ENCODE results near the gene EBLN2.

EBLN2 gene

DNA sequence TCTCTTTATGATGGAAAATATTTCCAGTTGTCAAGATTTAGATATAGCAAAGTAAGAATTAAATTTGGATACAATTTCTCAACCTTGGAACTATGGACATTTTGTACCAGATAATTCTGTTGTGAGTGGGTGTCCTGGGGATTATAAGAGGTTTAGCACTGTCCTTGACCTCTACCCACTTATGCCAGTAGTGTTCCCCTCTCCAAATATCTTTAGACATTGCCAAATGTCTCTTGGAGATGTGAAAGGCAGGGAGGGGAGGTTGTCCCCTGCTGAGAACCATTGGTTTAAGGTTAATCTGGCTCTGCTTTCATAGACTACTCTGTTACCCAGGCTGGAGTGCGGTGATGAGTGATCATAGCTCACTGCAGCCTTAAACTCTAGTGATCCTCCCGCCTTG, at the start of gene EBLN2:
Gene EBLN2, plus strand, starts transcription at position 244 of the 400 bp plus-strand sequence. CDS start 423 bp downstream, outside the sequence.
- no peak for DNase-seq

DNA sequence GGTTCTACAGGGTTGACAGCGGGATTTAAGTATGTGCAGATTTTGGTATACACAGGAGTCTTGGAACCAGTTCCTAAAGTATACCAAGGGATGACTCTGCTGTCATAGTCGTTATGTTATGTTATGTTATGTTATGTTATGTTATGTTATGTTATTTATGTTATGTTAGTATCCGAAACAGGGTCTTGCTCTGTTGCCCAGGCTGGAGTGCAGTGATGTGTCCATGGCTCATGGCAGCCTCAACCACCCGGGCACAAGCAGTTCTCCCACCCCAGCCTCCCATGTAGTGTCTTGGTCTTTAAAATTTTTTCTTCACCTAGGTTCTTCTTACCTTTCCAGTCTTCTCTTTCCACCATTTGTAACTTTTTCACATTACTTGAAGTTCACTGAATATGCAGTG, 43.2 kb upstream of the EBLN2 start:
- DNase-seq = no peak

DNA sequence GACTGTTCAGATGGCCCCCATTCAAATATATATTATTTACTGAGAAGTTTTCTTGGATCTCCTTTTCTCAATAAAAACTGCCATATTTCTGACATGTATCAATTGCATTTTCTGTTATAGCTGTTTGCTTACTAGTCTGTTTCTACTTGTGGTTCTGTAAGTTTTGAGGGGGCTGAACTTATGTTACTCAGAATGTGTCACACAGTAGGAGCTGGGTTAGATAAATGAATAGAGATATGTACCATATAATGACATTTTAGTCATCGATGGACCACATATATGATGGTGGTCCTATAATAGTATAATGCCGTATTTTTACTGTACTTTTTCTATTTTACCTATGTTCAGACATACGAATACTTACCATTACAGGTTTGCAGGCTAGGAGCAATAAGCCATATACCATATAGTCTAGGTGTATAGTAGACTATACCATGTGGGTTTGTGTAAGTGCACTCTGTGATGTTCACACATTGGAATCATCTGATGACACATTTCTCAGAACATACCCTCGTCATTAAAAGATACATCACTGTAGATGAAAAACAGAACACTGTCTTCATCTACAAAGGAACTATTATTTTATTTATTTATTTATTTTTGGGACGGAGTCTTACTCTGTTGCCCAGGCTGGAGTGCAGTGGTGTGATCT, 42.5 kb upstream of the EBLN2 start:
- DNase-seq = no peak

DNA sequence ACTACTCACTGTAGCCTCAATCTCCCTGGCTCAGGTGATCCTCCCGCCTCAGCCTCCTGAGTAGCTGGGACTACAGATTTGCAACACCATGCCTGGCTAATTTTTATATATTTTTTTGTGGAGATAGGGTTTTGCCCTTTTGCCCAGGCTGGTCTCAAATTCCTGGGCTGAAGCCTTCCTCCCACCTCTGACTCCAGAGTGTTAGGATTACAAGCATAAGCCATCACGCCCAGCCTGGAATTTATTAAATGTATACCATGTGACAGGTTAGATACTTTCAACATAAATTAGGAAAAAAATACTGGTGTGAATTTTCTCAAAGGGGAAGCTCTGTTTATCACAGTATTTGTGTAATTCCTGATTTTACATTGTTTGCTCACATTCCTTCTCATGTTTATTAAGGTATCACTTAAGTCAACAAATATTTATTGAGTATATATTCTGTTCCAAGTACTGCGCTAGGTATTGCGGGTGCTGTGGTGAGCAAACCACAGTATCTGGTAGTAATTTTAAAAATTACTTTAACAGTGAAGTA, 40.1 kb upstream of the EBLN2 start:
- no peak for DNase-seq

DNA sequence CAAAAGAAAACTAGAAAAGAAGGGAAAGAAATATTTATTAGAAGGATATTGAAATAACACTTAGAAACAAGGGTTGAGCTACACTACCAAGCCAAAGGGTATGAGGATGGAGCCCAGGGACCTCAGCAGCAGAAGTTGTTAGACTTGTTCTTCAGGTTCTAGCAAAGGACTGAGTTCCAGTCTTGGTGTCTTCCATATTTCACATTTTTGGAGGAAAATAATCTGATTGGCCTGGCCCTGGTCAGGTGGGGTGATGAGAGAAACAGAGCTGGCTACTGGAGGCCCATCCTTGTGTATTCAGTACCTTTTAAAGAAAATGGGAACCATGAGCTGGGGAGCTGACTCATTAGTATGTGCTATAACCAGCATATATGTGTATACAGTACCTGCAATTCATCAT, 36.6 kb upstream of the EBLN2 start:
- DNase-seq = no peak

DNA sequence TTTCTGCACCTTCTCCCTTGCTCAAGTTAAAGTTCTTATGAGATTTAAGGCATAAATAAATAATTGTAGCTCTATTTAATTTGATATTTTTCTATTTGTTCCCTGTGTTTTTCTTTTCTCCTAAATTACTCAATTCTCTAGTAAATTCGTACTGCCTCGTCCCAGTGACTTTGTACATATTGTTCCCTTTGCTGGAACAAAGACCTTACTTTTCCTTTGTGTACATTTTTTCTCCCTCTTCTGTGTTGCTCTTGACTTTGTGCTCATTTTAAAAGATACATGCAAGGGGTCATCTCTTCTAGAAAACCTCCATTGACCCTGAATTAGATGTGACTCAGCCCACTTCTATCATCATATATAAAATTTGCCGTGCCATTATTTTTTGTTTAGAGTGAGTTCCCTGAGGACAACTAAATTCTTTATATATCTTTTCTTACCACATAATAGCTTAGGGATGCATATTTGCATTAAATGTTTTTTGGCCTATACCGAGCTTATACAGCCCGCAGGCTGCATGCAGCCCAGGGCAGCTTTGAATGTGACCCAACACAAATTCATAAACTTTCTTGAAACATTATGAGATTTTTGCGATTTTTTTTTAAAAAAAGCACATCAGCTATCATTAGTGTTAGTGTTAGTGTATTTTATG, 35.2 kb upstream of the EBLN2 start:
- DNase-seq = no peak

DNA sequence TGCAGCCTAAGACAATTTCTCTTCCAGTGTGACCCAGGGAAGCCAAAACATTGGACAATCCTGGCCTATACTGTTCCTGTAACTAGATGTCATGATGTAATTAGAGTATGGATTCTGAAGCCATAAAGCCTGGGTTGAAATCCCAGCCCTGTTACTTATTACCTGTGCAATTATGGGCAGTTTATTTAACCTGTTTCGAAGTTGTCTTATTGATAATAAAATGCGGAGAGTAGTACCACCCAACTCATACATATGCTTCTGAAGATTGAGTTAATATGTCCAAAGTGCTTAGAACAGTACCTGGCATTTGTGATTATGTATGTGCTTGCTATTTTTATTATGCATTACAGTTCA, 34.7 kb upstream of the EBLN2 start:
- DNase-seq = no peak

DNA sequence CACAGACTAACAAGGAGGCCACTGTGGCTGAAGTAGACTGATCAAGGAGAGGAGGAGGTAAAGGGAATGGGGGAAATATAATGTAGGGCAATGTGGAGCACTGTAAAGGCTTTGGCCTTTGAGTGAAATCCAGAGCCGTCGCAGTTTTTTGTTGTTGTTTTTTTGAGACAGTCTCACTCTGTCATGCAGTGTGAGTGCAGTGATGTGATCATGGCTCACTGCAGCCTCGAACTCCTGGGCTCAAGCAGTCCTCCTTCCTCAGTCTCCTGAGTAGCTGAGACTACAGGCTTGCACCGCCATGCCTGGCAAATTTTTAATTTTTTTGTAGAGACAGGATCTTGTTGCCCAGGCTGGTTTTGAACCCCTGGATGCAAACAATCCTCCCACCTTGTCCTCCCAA, 32.7 kb upstream of the EBLN2 start:
- no peak for DNase-seq

DNA sequence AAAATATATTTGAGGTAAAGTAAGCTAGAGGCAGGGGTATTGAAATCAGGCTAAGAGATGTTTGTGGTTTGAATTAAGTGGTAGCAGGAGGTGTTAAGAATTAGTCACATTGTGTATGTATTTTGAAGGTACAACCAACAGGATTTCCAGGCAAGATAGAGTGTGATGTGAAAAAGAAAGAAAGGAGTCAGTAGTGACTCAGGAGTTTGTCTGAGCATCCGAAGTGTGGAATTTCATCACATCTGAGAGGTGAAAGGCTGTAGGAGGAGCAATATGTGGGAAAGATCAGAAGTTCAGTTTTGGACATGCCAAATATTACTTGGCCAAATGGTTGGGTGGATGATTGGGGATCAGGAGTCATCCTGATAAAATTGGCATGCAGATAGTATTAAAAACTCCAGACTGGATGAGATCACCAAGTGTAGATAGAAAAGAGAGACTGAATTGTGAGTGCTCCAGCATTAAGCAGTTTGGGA, 32.1 kb upstream of the EBLN2 start:
- DNase-seq = peak; percentile 89

DNA sequence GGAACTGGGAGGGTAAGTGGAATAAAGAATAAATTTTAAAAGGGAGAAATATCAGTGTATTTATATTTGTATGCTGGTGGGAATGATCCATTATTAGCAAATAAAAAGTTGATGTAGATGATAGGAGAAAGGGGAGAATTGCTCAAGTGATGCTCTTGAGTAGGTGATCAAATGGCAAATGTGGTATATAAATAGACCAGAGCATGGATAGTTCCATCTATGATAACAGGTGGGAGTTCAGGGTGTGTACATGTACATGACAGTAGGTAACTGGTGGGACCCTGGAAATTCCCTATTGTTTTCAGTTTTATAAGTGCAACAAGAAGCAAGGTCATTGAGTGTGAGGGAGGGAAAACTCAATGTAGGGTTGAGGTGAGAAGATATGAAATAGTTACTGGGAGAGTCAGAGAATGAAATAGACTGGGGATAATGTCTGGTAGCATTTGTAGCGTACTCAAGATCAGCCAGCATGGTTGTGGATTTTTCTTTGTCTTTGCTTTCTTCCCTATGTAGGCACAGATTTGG, 31.3 kb upstream of the EBLN2 start:
- DNase-seq = no peak

DNA sequence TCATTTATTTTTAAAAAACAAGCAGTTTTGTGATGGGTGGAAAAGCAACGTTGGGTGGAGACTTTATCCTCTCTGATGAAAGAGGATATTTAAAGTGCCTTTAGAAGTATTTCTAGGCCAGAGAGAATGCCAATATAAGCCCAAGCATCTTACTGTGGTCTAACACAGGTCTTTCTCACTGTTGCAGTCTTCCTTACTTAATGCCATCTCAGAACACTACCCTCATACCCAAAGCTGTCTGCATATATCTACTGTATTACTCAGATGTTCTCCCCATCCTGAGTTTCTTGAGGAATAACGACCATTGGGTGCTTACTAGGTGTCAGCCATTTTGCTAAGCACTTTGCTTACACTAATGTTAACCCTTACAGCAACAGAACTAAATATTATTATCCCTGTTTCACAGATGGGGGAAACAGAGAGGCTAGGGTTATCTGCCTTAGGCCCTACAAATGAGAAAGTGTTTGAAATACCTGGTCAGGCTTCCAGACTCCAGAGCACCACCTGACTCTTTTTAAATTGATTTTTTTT, 29.8 kb upstream of the EBLN2 start:
- DNase-seq = no peak

DNA sequence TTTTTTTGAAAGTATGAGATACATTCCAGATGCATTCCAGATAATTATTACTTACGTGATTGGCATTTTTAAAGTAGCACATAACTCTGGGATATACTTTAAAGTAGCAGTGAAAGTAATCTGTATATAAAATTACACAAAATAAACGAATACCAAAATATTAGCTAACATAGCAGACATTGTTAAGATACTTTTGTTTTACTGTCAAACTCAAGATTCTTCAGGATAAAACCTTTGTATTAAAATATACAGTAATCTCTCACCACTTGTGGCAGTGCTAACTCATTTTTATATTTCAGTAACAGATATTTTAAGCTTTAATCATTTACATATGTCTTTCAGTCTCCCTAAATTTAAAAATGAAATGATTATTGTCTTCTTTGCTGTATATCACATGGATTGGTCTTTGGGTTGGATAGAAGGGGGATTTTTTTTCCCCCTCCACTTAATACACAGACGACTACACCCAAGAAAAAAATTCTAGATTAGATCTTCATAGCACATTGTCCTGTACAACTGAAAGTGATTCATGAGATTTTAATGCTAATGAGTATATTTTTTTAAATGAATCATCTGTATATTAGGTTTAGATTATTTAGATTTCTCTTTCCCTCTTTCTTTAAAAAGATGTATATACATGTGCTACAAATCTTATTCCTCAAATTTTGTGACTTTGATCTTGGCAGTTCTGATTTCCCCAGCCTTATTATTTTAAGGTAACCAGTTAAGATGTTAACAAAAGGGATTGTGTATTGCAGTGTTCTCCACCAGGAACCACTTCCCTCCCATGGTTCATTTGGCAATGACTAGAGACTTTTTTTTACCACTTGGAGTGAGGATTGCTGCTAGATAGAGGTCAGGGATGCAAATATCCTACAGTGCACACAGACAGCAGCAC, 24.5 kb upstream of the EBLN2 start:
- peak; percentile 45 for DNase-seq

DNA sequence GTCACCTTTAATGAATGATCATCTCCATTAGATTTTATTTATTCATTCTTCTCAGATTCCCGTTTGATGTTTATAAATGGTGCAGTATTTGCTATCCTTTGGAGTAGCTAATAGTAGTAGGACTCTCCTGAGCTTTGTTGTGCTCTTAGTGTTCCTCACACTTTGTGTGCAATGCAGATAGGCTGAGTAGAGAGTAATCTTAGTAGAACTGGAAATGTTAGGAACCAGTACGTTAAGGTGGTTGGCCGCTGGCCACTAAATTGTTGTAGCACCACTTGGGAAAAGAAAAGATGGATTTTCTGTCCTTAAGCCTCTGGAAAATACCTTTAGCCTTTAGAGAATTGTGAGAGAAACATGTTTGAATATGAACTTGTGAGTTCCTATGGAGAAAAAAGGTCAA, 19.9 kb upstream of the EBLN2 start:
- no peak for DNase-seq

DNA sequence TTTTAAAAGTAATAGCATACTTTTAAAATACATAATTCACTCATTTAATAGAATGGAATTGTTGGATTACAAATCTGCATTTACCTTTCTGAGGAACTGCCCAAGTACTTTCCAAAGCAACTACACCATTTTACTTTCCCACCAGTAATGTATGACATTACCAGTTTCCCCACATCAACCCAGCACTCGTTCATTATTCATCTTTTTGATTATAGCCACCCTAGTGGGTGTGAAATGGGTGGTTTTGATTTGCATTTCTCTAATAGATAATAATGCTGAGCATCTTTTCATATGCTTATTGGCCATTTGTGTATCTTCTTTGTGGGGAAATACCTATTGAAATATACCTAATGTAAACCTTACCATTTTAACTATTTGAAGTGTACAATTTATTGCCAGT, 18.0 kb upstream of the EBLN2 start:
- no peak for DNase-seq

DNA sequence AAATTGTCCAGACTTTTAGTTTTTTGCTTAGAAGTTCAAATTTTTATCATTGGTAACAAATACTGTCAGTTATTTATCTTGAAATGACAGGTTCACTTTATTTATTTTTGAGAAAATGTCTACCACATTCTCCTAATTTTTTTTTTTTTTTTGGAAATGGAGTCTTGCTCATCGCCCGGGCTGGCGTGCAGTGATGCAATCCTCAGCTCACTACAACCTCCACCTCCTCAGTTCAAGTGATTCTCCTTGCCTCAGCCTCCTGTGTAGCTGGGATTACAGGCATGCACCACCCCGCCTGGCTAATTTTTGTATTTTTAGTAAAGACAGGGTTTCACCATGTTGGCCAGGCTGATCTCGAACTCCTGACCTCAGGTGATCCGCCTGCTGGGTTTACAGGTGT, 16.1 kb upstream of the EBLN2 start:
- DNase-seq = no peak

DNA sequence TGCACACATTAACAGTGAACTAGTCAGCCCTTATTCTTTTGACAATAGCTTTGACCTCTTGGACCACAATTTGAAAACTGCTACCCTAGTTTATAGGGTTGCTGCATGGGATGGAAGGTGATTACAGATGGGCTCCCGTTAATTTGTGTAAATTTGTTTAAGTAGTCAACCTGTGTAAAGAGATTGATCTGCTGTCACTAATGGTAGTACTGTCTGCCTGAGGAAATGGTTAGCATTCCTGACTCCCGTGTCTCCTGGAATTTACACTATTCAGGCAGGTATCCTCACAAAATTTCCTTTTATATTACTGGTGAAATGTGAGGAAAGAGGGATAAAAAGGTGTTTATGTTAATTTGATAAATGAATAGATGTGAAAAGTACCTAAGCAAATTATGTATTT, 15.3 kb upstream of the EBLN2 start:
- no peak for DNase-seq

DNA sequence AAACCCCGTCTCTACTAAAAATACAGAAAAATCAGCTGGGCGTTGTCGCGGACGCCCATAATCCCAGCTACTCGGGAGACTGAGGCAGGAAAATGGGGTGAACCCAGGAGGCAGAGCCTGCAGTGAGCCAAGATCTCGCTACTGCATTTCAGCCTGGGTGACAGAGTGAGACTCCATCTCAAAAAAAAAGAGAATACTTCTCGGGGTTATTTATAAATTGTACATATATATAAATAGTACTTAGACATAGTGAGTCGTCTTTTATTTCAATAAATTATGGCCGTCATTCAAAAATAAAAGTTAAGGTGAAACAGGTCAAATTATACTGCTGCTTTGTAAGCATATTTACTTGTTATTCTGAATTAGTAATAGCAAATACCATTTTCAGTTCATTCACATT, 12.1 kb upstream of the EBLN2 start:
- no peak for DNase-seq

DNA sequence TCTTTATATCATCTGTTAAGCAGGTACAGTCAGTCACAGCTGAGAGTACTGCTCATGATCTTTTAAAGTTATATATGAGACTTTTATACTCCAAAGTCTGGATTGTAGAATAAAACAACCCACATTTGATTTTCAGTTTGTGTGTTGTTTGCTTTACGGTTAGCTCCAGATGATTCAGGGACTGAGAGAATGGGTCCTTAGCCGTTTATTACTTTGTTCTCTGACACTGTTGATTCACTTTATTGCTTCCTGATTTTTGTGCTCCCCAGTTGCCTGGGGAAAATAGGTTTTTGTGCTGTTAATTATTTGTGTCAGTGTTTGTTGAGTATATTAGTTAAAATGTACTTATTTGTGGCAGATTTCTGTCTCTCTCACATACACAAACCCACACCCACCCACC, 8.6 kb upstream of the EBLN2 start:
- DNase-seq = no peak

DNA sequence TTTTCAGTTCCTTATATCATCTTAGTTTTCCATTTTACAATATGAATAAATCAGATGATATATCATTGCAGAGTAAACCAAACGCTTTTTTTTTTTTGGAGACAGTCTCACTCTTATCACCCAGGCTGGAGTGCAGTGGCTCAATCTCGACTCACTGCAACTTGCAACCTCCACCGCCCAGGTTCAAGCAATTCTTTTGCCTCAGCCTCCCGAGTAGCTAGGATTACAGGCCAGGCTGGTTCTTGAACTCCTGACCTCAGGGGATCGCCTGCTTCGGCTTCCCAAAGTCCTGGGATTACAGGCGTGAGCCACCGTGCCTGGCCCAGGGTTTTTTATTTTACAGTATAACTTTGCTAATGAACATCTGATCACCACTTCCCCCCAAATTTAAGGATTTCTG, 5.9 kb upstream of the EBLN2 start:
- DNase-seq = no peak

DNA sequence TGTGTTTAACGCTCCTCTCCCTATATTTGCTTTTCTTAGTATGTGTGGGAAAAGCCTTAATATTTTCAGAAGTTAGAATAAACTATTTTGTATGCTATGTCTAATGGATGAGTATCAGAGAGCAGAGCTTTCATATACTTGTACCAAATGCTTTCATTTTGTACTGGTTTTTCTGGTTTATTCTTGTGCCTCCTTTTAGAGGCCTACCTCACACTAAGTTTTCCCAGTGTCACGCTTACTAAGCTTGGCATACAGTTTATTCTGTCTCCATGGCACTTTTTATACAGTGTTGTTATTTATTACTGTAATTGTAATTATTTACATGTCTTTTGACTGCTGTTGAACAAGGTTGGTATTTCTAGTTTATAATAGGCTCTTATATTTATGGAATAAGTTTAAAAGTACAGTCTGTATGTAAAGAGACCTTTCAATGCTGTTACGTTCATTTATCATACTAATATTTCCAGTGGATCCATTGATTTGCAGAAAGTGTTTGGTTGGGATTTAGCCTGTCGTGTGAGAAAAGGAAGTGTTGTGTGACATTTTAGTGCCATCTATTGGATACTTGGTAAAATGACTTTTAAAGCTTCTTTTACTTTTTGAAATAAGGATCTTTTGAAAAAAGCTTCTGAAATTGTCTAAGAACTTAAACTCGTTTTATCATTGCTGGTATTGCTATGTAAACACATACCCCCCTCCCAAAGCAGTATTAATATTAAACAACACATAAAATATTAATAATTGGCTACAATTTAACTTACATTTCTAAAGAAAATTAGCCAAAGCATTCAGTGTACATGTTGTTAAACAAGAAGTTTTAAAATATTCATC, 5.2 kb upstream of the EBLN2 start:
- DNase-seq = peak; percentile 37

DNA sequence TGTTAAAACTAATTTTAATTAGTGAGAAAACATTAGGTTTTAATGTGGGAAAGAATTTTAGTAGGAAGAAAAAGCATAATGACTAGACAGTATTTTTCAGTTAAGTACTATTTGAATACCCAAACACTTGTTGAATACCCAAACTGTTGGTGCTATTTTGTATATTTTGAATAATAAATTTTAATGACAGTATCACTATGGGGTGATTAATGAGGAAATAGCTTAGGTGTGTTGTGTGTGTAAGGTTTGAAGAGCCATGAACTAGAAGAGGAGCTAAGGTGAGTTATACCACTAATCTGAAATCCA, 4.7 kb upstream of the EBLN2 start:
- DNase-seq = no peak

DNA sequence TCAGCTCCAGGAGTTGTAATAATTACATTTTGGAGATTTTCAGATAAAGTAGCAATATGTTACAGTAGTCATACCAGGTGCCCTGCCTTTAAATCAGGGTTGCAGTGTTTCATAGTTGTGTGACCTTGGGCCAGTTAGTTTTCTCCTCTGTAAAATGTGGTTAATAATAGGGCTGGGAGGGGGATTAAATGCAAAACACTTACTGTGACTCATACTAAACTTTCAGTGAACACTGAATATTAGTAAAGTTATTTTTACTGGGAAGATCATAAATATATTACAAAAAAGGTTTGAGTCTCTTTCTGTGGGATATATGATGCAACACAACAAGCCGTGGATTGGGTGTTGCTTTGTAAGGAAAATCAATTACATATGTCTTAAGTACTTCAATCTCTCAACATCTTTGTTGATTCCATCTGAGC, 1.1 kb upstream of the EBLN2 start:
- DNase-seq = peak; percentile 65
